Measurements from ENCODE around the gene EPM2A.
"Not testable (repeated sequence)": the region's sequence is repeated elsewhere in the genome, so short reads cannot be mapped to it uniquely, and the experiment has no call there.

EPM2A gene

GRCh38 chr6:145729887-145730286 lies 5.4 kb downstream of the EPM2A start:
- no peak for DNase-seq (ENCODE audit: low read depth)

DNA sequence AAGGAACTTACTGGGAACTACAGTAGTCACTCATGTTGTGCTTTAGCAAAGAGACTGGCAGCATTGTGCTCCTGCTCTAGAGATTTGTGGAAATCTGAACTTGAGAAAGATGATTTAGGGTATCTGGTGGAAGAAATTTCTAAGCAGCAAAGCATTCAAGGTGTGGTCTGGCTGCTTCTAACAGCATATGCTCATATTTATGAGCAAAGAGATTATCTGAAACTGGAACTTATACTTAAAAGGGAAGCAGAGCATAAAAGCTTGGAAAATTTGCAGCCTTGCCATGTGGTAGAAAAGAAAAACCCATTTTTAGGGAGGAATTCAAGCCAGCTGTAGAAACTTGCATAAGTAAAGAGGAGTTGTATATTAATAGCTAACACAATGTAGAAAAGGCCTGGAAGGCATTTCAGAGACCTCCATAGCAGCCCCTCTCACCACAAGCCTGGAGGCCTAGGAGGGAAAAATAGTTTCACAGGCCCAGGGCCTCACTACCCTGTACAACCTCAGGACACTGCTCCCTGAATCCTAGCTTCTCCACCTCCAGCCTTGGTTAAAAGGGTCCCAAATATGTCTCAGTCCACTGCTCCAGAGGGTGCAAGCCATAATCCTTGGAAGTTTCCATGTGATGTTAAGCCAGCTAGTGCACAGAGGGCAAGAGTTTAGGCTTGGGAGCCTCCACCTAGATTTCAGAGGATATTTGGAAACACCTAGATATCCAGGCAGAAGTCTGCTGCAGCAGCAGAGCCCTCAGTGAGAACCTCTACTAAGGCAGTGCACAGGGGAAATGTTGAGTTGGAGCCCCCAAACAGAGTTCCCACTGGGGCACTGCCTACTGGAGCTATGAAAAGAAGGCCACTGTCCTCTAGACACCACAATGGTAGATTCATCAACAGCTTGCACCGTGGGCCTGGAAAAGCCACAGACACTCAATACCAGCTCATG lies 6.6 kb downstream of the EPM2A start:
- no peak for DNase-seq (ENCODE audit: low read depth)

- no peak for DNase-seq (ENCODE audit: low read depth)
Measured at GRCh38 chr6:145727817-145728388, 7.4 kb downstream of the EPM2A start.

DNA sequence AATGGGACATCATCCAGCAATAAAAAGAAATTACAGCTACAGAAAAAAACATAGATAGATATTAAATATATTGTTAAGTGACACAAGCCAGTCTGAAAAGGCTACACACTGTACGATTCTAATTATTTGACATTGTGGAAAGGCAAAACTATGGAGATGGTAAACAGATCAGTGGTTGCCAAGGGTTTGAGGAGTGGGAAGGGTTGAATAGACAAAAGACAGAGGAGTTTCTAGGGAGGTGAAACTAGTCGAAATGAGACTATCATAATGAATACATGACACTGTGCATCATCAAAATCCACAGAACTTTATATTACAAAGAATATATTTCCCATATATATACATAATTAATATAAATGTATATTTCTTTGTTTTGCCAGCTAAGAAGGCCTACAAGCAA lies 9.8 kb downstream of the EPM2A start:
- DNase-seq (ENCODE audit: low read depth): no peak

DNA sequence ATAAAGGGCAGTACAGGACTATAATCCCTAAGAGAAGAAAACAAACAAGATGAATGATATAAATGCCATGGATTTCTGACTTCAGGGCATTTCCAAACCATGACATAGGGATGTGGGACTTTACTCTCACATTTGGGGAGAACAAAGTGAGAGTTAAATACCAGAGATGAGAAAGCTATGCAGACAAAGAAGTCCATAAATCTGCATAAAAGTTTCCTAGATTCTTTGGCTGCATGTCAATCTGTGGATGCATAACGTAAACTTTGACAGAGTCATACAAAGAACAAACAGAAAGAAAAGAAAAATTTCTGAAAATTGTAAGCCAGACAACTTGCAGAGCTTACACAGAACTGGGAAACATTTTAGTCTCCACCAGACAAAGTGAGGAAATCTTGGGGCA lies 11.7 kb downstream of the EPM2A start:
- DNase-seq (ENCODE audit: low read depth): no peak

- no peak for DNase-seq (ENCODE audit: low read depth)
Measured at GRCh38 chr6:145722190-145722589, 13.1 kb downstream of the EPM2A start.

- DNase-seq (ENCODE audit: low read depth): no peak
Measured at GRCh38 chr6:145721144-145721543, 14.2 kb downstream of the EPM2A start.

DNA sequence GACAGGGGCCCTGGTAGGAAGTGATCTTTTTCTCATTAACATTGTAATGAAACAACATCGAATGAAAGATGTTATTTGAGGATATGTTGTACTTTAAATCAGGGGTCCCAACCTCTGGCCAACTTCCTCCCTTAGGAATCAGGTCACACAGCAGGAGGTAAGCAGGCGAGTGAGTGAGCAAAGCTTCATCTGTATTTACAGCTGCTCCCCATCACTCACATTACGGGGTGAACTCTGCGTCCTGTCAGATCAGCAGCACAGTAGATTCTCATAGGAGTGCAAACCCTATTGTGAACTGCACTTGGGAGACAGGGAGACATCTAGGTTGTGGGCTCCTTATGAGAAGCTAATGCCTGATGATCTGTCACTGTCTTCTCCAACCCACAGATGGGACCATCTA lies 19.9 kb downstream of the EPM2A start:
- no peak for DNase-seq (ENCODE audit: low read depth)

DNA sequence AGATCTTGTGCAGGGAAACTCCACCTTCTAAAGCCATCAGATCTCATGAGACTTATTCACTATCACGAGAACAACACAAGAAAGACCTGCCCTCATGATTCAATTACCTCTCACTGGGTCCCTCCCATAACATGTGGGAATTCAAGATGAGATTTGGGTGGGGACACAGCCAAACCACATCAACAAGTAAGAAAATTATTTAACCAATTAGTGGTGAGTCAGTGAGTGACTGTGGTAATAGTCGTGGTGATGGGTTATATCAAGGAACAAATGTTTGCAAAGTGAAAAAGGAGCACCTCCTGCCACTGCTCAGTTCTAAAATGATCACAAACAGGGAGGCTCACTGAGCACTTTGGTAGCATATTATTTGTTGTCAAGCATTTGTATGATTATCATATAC lies 20.6 kb downstream of the EPM2A start:
- no peak for DNase-seq (ENCODE audit: low read depth)

- no peak for DNase-seq (ENCODE audit: low read depth)
Measured at GRCh38 chr6:145713773-145714172, 21.5 kb downstream of the EPM2A start.

DNA sequence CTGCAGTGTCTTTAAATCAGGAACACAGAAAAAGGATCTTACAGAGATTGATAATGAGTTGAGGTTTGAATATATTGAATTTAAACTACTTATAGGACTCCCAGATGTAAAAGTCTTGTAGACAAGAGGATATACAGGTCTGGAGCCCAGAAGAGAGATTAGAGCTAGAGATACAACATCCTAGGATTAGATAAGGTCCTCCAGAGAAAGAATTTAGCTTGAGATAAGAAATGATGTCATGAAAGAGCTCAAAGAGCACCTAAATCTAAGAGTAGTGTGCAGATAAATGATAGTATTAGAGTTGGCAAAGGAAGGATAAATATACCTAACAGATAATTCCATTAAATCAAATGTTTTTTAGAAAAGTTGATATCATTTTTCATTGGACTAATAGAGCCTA lies 23.9 kb downstream of the EPM2A start:
- DNase-seq (ENCODE audit: low read depth): no peak

DNA sequence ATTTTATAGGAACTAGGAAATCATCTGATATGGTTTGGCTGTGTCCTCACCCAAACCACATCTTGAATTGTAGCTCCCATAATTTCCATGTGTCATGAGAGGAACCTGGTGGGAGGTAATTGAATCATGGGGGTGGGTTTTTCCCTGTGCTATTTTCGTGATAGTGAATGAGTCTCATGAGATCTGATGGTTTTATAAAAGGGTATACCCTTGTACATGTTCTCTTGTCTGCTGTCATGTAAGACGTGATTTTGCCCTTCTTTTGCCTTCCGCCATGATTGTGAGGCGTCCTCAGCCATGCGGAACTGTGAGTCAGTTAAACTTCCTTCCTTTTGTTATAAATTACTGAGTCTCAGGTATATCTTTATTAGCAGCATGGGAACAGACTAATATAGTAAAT lies 27.9 kb downstream of the EPM2A start:
- no peak for DNase-seq (ENCODE audit: low read depth)

DNA sequence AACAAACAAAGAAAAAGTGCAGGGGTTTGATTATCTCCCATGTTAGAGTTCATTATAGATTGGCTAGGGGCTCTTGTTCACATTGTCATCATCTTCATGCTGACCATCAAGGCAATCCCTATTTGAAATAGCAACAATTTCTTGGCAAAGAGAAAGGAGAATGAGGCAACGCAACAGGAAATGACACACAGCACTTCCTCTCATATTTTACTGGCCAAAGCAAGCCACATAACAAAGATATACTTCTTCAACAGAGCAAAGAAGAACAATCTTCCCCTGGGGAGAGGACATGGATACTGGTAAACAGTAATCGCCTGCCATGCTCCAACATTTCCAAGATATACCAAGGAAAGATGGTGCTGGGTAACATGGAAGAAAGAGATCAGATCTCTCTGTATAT lies 29.8 kb downstream of the EPM2A start:
- DNase-seq (ENCODE audit: low read depth): no peak

GRCh38 chr6:145704143-145704781 lies 31.1 kb downstream of the EPM2A start:
- no peak for DNase-seq (ENCODE audit: low read depth)

DNA sequence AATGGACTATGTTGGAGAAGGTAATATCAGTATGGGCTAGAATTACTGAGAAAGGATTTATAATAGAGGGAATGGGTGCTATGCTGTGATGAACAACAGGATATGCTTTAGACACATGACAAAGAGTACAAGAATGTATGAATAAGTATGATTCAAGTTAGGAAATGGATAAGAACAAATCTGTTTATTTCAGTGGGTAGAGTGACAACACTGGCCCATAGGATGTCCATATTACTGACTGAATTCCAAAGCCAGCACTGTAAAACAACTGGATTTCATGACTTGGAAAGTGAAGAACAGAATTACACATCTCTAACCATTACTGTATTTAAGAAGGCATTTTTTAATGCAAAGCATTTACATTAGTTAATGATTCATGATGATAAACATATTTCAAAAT lies 35.9 kb downstream of the EPM2A start:
- no peak for DNase-seq (ENCODE audit: low read depth)

GRCh38 chr6:145697401-145697800 lies 37.9 kb downstream of the EPM2A start:
- DNase-seq (ENCODE audit: low read depth): not testable (repeated sequence)

GRCh38 chr6:145694083-145694737 lies 41.1 kb downstream of the EPM2A start:
- DNase-seq (ENCODE audit: low read depth): no peak

- DNase-seq (ENCODE audit: low read depth): no peak
Measured at GRCh38 chr6:145690969-145691368, 44.4 kb downstream of the EPM2A start.

DNA sequence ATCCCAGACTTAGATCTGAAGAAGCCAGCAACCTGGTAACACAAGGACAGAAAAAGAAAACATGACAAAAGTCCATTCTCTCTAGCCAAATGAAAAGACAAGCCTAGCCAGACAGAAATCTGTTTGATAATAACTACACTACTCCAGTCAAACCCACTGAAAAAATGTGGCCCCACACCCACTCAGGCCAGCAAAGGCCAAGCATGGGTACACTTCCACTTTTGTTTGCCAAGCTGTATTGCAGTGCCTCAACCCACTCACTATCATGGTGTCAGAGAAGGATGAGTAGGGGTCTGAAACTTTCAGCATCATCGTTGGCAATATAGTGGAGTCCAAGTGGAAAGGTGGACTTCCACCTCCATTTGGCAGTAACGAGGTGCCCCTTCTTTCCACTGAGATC lies 45.8 kb downstream of the EPM2A start:
- DNase-seq (ENCODE audit: low read depth): no peak

DNA sequence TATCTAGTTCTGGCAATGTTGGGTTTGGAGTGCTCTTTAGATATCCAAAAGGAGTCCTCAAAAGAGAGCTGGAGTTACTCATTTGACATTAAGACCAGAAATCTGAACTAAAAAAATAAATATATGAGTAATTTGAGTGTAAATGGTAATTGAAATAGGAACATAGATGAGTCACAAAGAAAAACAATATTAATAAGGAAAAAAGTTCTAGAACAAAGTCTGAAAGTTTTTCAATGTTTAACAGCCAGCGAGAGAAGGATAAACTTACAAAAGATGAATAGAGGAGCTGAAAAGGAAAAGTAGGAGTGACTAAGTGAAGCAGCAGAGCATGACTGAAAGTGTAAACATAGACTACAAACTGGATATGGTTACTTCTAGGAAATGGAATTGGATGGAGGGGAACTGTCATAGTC lies 46.8 kb downstream of the EPM2A start:
- no peak for DNase-seq (ENCODE audit: low read depth)

- no peak for DNase-seq (ENCODE audit: low read depth)
Measured at GRCh38 chr6:145685932-145686331, 49.4 kb downstream of the EPM2A start.

GRCh38 chr6:145681965-145682364 lies 53.4 kb downstream of the EPM2A start:
- DNase-seq (ENCODE audit: low read depth): no peak

GRCh38 chr6:145673504-145673903 lies 61.8 kb downstream of the EPM2A start:
- DNase-seq (ENCODE audit: low read depth): no peak

Measured in T follicular helper cell (primary cell).